Measurements from ENCODE around the gene ABCC5.

ABCC5 gene

DNA sequence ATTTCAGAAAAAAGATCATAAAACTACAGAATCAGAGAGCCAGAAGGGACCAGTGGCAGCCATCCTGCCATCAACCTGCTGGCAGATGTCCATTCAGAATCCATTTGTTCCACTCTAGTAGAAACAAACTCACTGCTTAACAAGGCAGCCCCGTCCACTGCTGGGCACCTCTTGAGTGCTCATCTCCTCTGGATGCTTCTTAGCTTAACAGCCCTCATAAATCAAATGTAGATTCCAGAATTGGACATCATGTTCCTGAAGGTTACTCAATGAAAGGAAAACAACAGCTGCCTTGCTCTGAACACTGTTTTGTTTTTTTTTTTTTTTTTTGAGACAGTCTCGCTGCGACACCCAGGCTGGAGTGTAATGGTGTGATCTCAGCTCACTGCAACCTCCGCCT, 37.3 kb downstream of the ABCC5 start:
- Mint-ChIP-seq H3K9me3 (no peaks in the 10 kb centered on the region), H3K27me3 (no peaks in the 10 kb centered on the region), H3K36me3 (peaks cover 24% of the 10 kb centered on the region), H3K4me3 (no peak overlapping the region), H3K4me1 (no peaks in the 10 kb centered on the region), H3K27ac (no peak overlapping the region)
- no peak for ATAC-seq (ENCODE audit: low read depth)
- DNase-seq (ENCODE audit: low spot score in 2 of 2) = no peak

DNA sequence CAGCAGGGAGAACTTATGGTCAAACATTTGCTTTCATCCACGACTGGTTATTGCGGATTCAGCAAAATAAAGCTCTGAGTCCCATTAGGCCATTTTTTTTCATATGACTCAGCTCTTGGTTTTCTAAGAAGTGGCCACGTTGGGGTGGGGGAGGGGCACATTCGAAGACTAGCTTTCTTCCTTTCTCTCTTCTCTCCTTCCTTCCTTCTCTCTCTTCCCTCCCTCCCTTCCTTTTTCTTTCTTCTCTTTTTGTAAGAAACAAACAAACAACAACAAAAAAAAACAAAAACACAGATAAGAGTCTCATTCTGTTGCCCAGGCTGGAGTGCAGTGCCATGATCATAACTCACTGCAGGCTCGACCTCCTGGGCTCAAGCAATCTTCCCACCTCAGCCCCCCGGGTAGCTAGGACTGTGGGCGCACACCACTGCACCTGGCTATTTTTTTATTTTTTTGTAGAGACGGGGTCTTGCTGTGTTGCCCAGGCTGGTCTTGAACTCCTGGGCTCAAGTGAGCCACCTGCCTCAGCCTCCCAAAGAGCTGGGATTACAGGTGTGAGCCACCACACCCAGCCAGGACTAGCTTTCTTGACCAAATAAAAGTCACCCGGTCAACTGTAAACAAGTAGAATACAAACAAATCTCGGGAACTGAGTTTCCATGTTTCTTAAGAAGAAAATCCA, 41.6 kb downstream of the ABCC5 start:
- no peaks in the 10 kb centered on the region for H3K4me1 Mint-ChIP-seq
- no peaks in the 10 kb centered on the region for H3K9me3 Mint-ChIP-seq
- ATAC-seq (ENCODE audit: low read depth) (no peak), DNase-seq (ENCODE audit: low spot score in 2 of 2) (no peak)
- no peak overlapping the region for H3K27ac Mint-ChIP-seq
- H3K27me3 Mint-ChIP-seq = no peaks in the 10 kb centered on the region
- H3K4me3 Mint-ChIP-seq = no peak overlapping the region
- H3K36me3 Mint-ChIP-seq = peaks cover 21% of the 10 kb centered on the region

DNA sequence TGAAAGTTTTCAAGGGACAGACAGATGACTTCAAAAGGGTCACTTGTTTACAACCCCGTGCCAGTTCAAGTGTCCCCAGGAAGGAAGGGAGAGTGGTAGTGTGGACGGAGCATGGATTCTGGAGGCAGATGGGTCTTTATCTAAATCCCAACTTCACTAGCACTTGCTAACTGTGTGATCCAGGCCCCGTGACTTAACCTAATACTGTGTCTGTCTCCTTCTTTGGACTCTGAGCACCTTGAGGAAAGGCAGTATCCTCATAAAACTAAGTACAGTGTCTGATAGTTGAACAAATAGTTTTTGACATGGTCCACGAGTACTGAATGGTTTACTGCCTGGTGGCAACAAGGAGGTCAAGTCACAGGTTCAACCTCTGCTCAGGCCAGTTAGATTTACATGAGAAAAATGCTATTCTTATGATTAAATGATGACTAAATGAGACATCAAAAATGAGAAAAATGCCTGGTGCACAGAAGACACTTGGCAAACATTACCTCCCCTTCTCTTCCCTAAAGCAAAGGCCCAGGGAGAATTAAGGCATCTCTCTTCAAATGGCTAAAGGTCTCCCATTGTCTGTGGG, 48.9 kb downstream of the ABCC5 start:
- Mint-ChIP-seq H3K27ac (no peak overlapping the region), H3K4me1 (no peaks in the 10 kb centered on the region), H3K9me3 (no peaks in the 10 kb centered on the region), H3K36me3 (peaks cover 24% of the 10 kb centered on the region), H3K4me3 (no peak overlapping the region), H3K27me3 (no peaks in the 10 kb centered on the region)
- ATAC-seq (ENCODE audit: low read depth) = no peak
- DNase-seq (ENCODE audit: low spot score in 2 of 2) = no peak

DNA sequence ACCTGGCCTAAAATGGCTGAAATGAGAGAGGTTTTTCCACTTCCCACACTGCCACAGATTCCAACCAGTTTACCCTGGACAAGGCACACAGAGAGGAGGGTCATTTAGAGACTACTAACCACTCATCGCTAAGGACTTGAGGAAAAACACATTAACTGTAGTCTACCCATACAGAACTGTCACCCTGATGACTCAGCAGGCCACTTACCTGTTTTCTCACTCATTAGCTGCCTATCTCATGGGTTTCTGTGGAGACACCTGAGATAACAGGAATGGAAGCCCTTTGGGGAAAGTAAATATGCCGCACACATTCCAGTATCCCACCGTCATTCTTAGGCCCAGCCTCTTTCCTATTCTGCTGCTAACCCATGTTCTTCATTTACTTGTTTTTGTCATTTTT, 50.0 kb downstream of the ABCC5 start:
- Mint-ChIP-seq H3K4me1 (no peaks in the 10 kb centered on the region), H3K27ac (no peak overlapping the region), H3K36me3 (peaks cover 23% of the 10 kb centered on the region), H3K27me3 (no peaks in the 10 kb centered on the region), H3K4me3 (no peak overlapping the region), H3K9me3 (no peaks in the 10 kb centered on the region)
- DNase-seq (ENCODE audit: low spot score in 2 of 2) (no peak), ATAC-seq (ENCODE audit: low read depth) (no peak)

DNA sequence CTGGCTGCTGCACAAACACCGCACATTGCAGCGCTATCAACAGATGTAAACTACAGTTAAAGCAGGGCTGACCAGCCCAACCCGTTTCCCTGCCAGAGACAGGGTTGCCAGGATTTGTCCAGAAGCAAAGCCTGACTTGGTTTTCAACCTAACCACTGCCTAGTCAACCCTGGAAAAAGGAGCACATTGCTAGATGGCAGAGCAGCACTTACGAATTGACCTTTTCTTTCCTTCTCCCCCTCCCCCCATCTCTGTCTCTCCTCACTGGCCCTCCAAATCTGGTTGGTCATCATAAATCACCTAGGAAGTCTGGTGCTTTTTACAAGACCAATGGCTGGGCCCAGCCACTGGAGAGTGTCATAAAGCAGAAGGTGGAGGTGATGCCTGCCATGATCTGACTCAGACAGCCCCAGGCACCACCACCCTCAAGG, 51.3 kb downstream of the ABCC5 start:
- ATAC-seq (ENCODE audit: low read depth) = no peak
- H3K27me3 Mint-ChIP-seq = no peaks in the 10 kb centered on the region
- no peak overlapping the region for H3K4me3 Mint-ChIP-seq
- DNase-seq (ENCODE audit: low spot score in 2 of 2) = no peak
- H3K4me1 Mint-ChIP-seq = no peaks in the 10 kb centered on the region
- no peak overlapping the region for H3K27ac Mint-ChIP-seq
- H3K36me3 Mint-ChIP-seq = peaks cover 23% of the 10 kb centered on the region
- no peaks in the 10 kb centered on the region for H3K9me3 Mint-ChIP-seq

DNA sequence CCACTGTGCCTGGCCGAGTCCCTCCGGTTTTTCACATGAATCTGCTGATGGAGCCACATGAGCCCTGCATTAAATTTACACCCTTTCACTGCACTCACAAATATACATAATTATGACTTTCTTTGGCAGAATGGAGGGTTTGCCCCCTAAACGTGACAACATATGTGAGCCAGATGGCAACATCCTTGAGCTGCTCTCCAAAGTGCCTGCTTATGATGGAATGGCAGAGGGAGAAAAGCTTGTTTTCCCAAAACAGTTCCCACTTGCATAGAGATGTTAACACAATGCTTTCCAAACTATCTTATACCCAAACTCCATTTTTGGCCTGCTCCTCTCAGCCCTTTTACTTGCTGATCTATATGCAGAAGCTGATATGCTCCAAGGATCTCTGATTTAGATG, 54.9 kb downstream of the ABCC5 start:
- H3K27me3 Mint-ChIP-seq = no peaks in the 10 kb centered on the region
- no peaks in the 10 kb centered on the region for H3K4me1 Mint-ChIP-seq
- H3K27ac Mint-ChIP-seq = no peak overlapping the region
- no peak for ATAC-seq (ENCODE audit: low read depth)
- H3K4me3 Mint-ChIP-seq = no peak overlapping the region
- DNase-seq (ENCODE audit: low spot score in 2 of 2) = no peak
- no peaks in the 10 kb centered on the region for H3K9me3 Mint-ChIP-seq
- H3K36me3 Mint-ChIP-seq = peaks cover 20% of the 10 kb centered on the region

DNA sequence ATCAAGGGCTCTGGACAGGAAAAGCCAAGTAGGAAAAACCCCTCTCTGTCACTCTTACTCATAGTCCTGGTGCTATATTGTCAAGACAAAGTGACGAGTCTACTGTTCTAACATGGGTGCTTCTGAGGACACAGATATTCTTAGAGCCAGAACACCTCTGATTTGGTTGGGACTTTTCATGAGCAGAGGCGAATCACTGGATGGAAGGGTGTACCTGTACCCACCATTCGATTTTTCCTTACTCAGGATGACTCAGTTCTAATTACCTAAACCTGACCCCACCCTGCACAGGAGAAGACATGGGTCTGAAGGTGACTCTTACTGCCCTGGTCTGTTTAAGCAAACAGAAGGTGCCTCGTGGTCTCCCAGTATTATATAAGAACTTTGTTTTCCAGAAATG, 58.5 kb downstream of the ABCC5 start:
- no peak overlapping the region for H3K27ac Mint-ChIP-seq
- DNase-seq (ENCODE audit: low spot score in 2 of 2) (no peak), ATAC-seq (ENCODE audit: low read depth) (no peak)
- no peaks in the 10 kb centered on the region for H3K9me3 Mint-ChIP-seq
- no peak overlapping the region for H3K4me3 Mint-ChIP-seq
- no peaks in the 10 kb centered on the region for H3K27me3 Mint-ChIP-seq
- H3K36me3 Mint-ChIP-seq = peaks cover 11% of the 10 kb centered on the region
- no peaks in the 10 kb centered on the region for H3K4me1 Mint-ChIP-seq

DNA sequence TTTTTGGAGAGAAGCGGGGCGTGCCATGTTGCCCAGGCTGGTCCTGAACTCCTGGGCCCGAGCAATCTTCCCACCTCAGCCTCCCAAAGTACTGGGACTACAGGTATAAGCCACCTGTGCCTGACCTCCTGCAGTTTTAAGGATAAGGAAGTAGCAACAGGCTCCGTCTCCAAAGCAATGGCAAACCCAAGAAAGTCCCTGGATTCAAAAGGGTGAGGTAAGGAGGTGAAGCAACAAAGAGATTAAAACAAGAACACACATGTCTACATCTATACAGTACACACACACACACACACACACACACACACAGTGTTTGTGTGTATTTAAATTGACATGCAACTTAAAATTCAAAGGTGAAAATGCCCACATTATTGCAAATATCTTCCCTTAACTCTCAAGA, 58.9 kb downstream of the ABCC5 start:
- Mint-ChIP-seq H3K4me1 (no peaks in the 10 kb centered on the region), H3K27ac (no peak overlapping the region), H3K27me3 (no peaks in the 10 kb centered on the region), H3K9me3 (no peaks in the 10 kb centered on the region), H3K36me3 (peaks cover 8% of the 10 kb centered on the region), H3K4me3 (no peak overlapping the region)
- no peak for DNase-seq (ENCODE audit: low spot score in 2 of 2)
- ATAC-seq (ENCODE audit: low read depth) = no peak

DNA sequence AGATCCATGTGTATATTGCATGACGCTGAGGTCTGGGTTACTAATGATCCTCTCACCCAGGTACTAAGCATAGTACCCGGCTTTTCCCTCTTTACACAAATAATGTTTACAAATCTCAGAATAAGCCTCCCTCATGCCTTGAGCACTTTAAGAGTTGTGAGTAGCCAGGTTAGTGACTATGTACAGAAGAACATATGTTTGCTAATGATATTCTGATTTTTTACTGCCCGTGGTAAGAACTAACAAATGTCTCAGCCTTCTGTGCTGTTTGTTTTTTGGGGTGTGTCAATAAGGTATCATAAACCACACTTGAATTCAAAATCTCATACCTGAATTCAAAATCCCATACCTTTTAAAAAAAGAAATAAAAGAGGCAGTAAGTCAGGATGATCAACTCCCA, 59.5 kb downstream of the ABCC5 start:
- Mint-ChIP-seq H3K36me3 (peaks cover 6% of the 10 kb centered on the region), H3K9me3 (no peaks in the 10 kb centered on the region), H3K27ac (no peak overlapping the region), H3K27me3 (no peaks in the 10 kb centered on the region), H3K4me1 (peaks cover 3% of the 10 kb centered on the region), H3K4me3 (no peak overlapping the region)
- DNase-seq (ENCODE audit: low spot score in 2 of 2) = no peak
- no peak for ATAC-seq (ENCODE audit: low read depth)

DNA sequence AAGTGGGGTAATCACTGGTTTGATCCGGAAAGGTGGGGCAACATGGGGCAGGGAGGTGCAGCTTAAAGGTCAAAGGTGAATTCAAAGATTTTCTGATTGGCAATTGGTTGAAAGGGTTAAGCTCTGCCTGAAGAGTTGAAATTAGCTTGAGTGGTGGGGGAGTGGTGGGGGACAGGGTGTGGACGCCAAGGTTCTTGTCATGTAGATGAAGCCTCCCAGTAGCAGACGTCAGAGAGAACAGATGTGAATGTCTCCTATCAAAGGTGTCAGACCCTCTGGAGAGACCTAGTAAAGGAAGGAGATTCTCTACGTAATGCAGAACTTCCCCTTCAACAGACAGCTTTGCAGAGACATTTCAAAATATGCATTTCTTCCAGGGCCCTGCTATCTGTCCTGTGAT, 62.8 kb downstream of the ABCC5 start:
- Mint-ChIP-seq H3K9me3 (no peaks in the 10 kb centered on the region), H3K4me1 (peaks cover 3% of the 10 kb centered on the region), H3K27ac (no peak overlapping the region), H3K27me3 (no peaks in the 10 kb centered on the region), H3K4me3 (no peak overlapping the region), H3K36me3 (peaks cover 8% of the 10 kb centered on the region)
- ATAC-seq (ENCODE audit: low read depth) (no peak), DNase-seq (ENCODE audit: low spot score in 2 of 2) (no peak)

DNA sequence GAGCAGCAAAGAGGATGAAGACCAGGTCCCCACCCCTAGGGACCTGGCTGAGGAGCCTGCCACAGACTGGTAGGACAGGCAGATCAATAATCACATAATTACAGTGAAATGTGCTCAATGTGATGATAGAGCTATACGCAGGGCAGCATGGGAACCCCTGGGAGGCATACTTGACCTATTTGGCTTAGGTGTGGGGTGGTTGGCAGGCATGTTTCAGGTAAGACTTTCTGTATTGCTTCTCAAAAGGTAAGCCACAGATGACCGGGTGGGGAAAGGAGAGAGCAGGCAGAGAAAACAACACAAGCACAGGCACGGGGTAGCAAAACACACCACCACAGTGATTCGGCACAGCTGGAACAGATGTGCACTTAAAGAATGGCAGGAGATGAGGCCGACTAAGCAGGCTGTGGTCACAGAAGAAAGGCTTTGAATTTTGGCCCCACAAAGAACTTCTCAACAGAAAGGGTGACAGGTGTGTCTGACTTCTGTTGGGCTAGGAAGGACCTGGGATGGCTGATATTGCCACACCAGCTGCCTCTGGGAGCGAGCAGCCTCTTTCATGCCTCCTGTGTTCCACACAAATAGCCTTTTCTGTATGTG, 64.1 kb downstream of the ABCC5 start:
- peaks cover 3% of the 10 kb centered on the region for H3K4me1 Mint-ChIP-seq
- H3K9me3 Mint-ChIP-seq = no peaks in the 10 kb centered on the region
- peaks cover 12% of the 10 kb centered on the region for H3K36me3 Mint-ChIP-seq
- no peak for DNase-seq (ENCODE audit: low spot score in 2 of 2)
- no peak overlapping the region for H3K27ac Mint-ChIP-seq
- no peaks in the 10 kb centered on the region for H3K27me3 Mint-ChIP-seq
- ATAC-seq (ENCODE audit: low read depth) = no peak
- no peak overlapping the region for H3K4me3 Mint-ChIP-seq

DNA sequence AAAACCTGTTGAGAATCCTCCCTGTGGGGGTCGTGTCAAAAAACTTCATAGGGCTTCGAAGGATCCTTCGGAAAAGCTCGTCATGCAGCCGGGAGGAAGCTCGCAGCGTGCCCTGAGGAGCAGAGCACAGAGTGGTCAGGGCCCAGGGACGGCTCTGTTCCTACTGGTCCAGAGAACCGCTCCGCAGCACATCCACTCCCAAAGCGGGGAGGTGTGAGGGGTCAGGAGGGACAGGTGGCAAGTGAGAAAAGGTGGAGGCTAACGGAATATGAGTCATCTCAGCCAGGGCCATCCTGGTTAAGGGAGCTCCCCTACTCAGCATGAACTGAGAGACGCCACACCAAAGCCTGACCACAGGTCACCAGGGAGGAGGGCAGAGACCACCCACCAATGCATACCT, 66.2 kb downstream of the ABCC5 start:
- Mint-ChIP-seq H3K4me3 (no peak overlapping the region), H3K36me3 (peaks cover 14% of the 10 kb centered on the region), H3K27ac (no peak overlapping the region), H3K27me3 (no peaks in the 10 kb centered on the region), H3K9me3 (no peaks in the 10 kb centered on the region), H3K4me1 (peaks cover 3% of the 10 kb centered on the region)
- DNase-seq (ENCODE audit: low spot score in 2 of 2) = no peak
- no peak for ATAC-seq (ENCODE audit: low read depth)

DNA sequence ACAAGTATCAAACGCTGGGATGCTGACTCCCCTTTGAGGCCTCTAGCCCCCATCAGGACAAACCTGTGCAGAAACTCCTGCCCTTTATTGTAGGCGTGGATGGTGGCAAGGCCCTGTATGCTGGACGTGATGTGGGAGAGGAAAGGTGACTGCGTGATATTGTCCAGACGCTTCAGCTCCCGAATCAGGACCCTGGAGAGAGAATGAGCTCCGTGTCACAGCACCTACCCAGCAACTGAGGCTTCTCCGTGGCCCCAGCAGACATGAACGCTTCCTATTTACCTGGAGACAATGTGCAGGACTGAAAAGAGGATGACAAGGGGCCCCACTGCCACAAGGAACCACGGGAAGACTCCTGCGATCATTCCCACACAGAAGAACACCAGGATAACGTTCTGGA, 68.0 kb downstream of the ABCC5 start:
- H3K27ac Mint-ChIP-seq = no peak overlapping the region
- ATAC-seq (ENCODE audit: low read depth) (no peak), DNase-seq (ENCODE audit: low spot score in 2 of 2) (no peak)
- H3K9me3 Mint-ChIP-seq = no peaks in the 10 kb centered on the region
- H3K27me3 Mint-ChIP-seq = no peaks in the 10 kb centered on the region
- peaks cover 3% of the 10 kb centered on the region for H3K4me1 Mint-ChIP-seq
- no peak overlapping the region for H3K4me3 Mint-ChIP-seq
- H3K36me3 Mint-ChIP-seq = peaks cover 23% of the 10 kb centered on the region

DNA sequence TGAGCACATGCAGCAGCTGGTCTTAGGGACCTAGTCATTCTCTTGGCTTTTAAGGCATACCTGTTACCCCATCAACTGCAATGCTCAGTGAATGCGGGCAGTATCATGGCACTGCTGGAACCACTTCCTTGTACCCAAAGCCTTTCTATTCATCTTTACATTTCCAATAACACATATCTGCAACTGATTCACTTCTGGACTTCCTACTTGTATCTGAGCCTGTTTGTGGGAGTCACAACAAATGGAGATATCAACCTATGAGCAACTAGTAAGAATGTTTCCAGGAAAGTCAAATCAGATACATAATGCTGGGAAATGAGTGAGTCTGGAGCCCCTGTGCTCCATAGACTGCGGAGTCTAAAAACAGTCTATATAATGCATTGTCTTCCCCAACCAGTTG, 71.6 kb downstream of the ABCC5 start:
- ATAC-seq (ENCODE audit: low read depth) (no peak), DNase-seq (ENCODE audit: low spot score in 2 of 2) (no peak)
- no peak overlapping the region for H3K27ac Mint-ChIP-seq
- H3K4me1 Mint-ChIP-seq = no peaks in the 10 kb centered on the region
- H3K36me3 Mint-ChIP-seq = peaks cover 24% of the 10 kb centered on the region
- no peaks in the 10 kb centered on the region for H3K27me3 Mint-ChIP-seq
- H3K4me3 Mint-ChIP-seq = no peak overlapping the region
- no peaks in the 10 kb centered on the region for H3K9me3 Mint-ChIP-seq

DNA sequence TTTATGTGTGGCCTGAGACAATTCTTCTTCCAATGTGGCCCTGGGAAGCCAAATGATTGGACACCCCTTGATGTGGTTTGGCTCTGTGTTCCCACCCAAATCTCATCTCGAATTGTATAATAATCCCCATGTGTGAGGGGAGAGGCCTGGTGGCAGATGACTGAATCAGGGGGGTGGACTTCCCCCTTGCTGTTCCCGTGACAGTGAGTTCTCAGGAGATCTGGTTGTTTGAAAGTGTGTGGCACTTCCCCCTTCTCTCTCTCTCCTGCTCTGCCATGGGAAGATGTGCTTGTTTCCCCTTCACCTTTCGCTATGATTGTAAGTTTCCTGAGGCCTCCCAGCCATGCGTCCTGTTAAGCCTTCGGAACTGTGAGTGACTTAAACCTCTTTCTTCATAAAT, 72.9 kb downstream of the ABCC5 start:
- no peak overlapping the region for H3K27ac Mint-ChIP-seq
- DNase-seq (ENCODE audit: low spot score in 2 of 2) = no peak
- no peaks in the 10 kb centered on the region for H3K27me3 Mint-ChIP-seq

More for the DNA sequence above, 72.9 kb downstream of the ABCC5 start:
- no peaks in the 10 kb centered on the region for H3K4me1 Mint-ChIP-seq
- H3K36me3 Mint-ChIP-seq = peaks cover 27% of the 10 kb centered on the region
- ATAC-seq (ENCODE audit: low read depth) = no peak
- no peak overlapping the region for H3K4me3 Mint-ChIP-seq
- H3K9me3 Mint-ChIP-seq = no peaks in the 10 kb centered on the region
